OCI-LY3 (cell line): ENCODE data around the gene ROCK2.

Experiments used
- EZH2phosphoT487 ChIP-seq: fragments of 200-600 bp; shearing (Covaris generic); IDR thresholded peaks from 2 replicates; pipeline ENCODE4 v1.6.1; 2018; ENCODE audit warnings: antibody characterized with exemption, mixed run types, low read depth
- TF ChIP-seq, protein P1 (sequence below): fragments of 200-600, 300-600 bp; sonication (generic); IDR thresholded peaks from 2 replicates; pipeline ENCODE4 v1.5.1; 2014; ENCODE audit warnings: antibody characterized with exemption, low read length, low read depth

DNA sequence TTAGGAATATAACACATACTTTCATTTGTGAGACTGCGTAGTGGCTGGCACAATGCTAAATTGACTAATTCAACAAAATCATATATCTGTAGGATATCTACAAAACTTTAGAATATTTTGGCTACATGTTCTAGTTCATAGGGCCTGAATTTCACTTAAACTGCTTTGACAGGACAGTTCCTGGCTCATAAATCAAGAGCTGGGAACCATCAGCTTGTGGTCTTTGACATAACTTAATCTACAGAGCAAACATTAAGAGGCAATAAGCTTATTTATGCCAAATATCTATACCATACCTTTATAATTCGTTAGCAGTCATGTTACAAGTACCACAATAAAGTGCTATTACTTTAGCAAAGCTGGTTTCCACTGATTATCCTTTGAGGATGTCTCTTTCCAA lies 83.5 kb downstream of the ROCK2 start:
- TF ChIP-seq, protein P1, sequence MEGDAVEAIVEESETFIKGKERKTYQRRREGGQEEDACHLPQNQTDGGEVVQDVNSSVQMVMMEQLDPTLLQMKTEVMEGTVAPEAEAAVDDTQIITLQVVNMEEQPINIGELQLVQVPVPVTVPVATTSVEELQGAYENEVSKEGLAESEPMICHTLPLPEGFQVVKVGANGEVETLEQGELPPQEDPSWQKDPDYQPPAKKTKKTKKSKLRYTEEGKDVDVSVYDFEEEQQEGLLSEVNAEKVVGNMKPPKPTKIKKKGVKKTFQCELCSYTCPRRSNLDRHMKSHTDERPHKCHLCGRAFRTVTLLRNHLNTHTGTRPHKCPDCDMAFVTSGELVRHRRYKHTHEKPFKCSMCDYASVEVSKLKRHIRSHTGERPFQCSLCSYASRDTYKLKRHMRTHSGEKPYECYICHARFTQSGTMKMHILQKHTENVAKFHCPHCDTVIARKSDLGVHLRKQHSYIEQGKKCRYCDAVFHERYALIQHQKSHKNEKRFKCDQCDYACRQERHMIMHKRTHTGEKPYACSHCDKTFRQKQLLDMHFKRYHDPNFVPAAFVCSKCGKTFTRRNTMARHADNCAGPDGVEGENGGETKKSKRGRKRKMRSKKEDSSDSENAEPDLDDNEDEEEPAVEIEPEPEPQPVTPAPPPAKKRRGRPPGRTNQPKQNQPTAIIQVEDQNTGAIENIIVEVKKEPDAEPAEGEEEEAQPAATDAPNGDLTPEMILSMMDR = no peak
- TF ChIP-seq EZH2phosphoT487 = no peak
